HFFc6 (cell line): ENCODE data around the gene CELA2B. TPM values are rescaled to one million over a fixed set of nuclear protein-coding genes. Genes with fewer than 3 reads are reported as not detected.

Experiments
- DNase-seq: peaks from one replicate; pipeline ENCODE4 v3.0.0-alpha.2; 2018
- H3K27ac Mint-ChIP-seq: 2 replicates; pipeline ENCODE4 v1.8.0; 2020; ENCODE audit warnings: mild to moderate bottlenecking, mixed read lengths
- H3K27me3 Mint-ChIP-seq: 2 replicates; pipeline ENCODE4 v1.8.0; 2021; ENCODE audit warnings: mild to moderate bottlenecking, moderate library complexity, mixed read lengths; ENCODE audit not compliant: insufficient read depth
- H3K36me3 Mint-ChIP-seq: 2 replicates; pipeline ENCODE4 v1.8.0; 2021; ENCODE audit warnings: low read depth, mixed read lengths
- H3K4me1 Mint-ChIP-seq: 2 replicates; pipeline ENCODE4 v1.8.0; 2020; ENCODE audit warnings: low read depth, mixed read lengths
- H3K4me3 Mint-ChIP-seq: 2 replicates; pipeline ENCODE4 v1.8.0; 2020; ENCODE audit warnings: mild to moderate bottlenecking, moderate library complexity, mixed read lengths
- H3K9me3 Mint-ChIP-seq: 2 replicates; pipeline ENCODE4 v1.8.0; 2020; ENCODE audit warnings: mild to moderate bottlenecking, mixed read lengths
- total RNA-seq, 6 experiments: library from RNA; stranded (reverse); fragmentation: NEBNext Ultra II Directional; extraction: Animal tissue kit (Norgen Biotek cat#: 25700); gene quantifications; 2 replicates in 1 of 6; 3 replicates in 5 of 6; pipeline ENCODE4 v1.2.3, GENCODE V29; 2021
- TF ChIP-seq, protein P1 (sequence below): fragments of 200-600 bp; sonication (generic); IDR thresholded peaks from 2 replicates; pipeline ENCODE4 v1.5.0; 2021; ENCODE audit warnings: antibody characterized with exemption, mild to moderate bottlenecking

Gene CELA2B
- total RNA-seq, 6 experiments from 2014 or later: not detected

GRCh38 chr1:15531003-15531402 lies 55.1 kb downstream of the CELA2B start:
- H3K4me1 Mint-ChIP-seq: peaks cover 28% of the 10 kb centered on the region
- no peaks in the 10 kb centered on the region; the same call in 1 of the 2 replicates for H3K27me3 Mint-ChIP-seq
- TF ChIP-seq, protein P1, sequence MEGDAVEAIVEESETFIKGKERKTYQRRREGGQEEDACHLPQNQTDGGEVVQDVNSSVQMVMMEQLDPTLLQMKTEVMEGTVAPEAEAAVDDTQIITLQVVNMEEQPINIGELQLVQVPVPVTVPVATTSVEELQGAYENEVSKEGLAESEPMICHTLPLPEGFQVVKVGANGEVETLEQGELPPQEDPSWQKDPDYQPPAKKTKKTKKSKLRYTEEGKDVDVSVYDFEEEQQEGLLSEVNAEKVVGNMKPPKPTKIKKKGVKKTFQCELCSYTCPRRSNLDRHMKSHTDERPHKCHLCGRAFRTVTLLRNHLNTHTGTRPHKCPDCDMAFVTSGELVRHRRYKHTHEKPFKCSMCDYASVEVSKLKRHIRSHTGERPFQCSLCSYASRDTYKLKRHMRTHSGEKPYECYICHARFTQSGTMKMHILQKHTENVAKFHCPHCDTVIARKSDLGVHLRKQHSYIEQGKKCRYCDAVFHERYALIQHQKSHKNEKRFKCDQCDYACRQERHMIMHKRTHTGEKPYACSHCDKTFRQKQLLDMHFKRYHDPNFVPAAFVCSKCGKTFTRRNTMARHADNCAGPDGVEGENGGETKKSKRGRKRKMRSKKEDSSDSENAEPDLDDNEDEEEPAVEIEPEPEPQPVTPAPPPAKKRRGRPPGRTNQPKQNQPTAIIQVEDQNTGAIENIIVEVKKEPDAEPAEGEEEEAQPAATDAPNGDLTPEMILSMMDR: no peak
- no peak for DNase-seq
- no peaks in the 10 kb centered on the region for H3K36me3 Mint-ChIP-seq
- no peaks in the 10 kb centered on the region for H3K9me3 Mint-ChIP-seq
- no peak overlapping the region for H3K4me3 Mint-ChIP-seq
- no peak overlapping the region for H3K27ac Mint-ChIP-seq

DNA sequence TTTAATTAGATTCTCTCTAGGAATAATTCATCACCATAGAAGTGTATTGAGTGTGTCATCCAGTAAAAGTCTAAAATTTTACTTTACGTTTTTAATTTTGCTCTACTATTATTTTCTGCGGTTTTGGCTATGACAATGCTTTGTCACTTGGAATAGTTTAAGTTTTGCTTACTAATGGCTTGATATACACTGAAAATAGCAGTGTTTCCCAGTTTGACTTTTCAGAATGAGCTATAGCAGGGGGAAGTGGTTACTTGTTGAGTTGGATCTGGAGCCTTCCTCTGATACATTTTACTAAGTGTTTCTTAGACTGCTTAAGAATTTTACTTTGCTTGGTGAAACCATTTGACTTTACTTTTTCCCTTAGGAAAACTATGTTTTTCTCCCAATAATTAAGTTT lies 55.8 kb downstream of the CELA2B start:
- Mint-ChIP-seq H3K27ac (no peak overlapping the region), H3K27me3 (no peaks in the 10 kb centered on the region), H3K36me3 (peaks cover 6% of the 10 kb centered on the region; the same call in 1 of the 2 replicates), H3K4me3 (no peak overlapping the region), H3K9me3 (no peaks in the 10 kb centered on the region), H3K4me1 (peaks cover 22% of the 10 kb centered on the region)
- DNase-seq: no peak
- TF ChIP-seq, protein P1: no peak

GRCh38 chr1:15538771-15539170 lies 62.9 kb downstream of the CELA2B start:
- no peak for DNase-seq
- Mint-ChIP-seq H3K27ac (no peak overlapping the region), H3K36me3 (peaks cover 25% of the 10 kb centered on the region), H3K9me3 (no peaks in the 10 kb centered on the region), H3K4me3 (no peak overlapping the region), H3K4me1 (peaks cover 19% of the 10 kb centered on the region), H3K27me3 (no peaks in the 10 kb centered on the region)
- TF ChIP-seq, protein P1: no peak

DNA sequence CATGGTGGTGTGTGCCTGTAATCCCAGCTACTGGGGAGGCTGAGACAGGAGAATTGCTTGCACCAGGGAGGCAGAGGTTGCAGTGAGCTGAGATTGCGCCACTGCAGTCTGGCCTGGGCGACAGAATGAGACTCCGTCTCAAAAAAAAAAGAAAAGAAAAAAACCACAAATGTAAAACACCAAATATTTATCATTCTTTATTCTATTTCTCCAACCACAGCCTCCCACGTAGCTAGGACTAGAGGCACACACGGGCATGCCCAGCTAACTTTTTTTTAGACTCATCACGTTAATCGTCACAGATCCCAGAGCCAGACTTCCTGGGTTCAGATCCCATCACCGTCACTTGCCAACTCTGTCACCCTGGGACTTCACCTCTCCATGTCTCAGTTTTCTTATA lies 64.3 kb downstream of the CELA2B start:
- Mint-ChIP-seq H3K27ac (no peak overlapping the region; the same call in 1 of the 2 replicates), H3K27me3 (no peaks in the 10 kb centered on the region), H3K9me3 (no peaks in the 10 kb centered on the region), H3K4me1 (peaks cover 24% of the 10 kb centered on the region), H3K4me3 (no peak overlapping the region), H3K36me3 (peaks cover 25% of the 10 kb centered on the region)
- TF ChIP-seq, protein P1: no peak
- peak; percentile 4 for DNase-seq

Other genes starting within 250 kb of the CELA2B start
- gene FHAD1, start 228.9 kb upstream of the CELA2B start, total RNA-seq: under 1 TPM in 2 of 6 experiments, not detected in 4; 0.16 to 0.25 TPM
- gene EFHD2, start 66.2 kb upstream of the CELA2B start, total RNA-seq: 10 to 100 TPM; 41.2 to 67.2 (median 65.3) TPM
- gene CTRC, start 37.7 kb upstream of the CELA2B start, total RNA-seq: not detected
- gene CELA2A, start 19.4 kb upstream of the CELA2B start, total RNA-seq: not detected
- 1 to 10 TPM; 7.2 to 8.9 (median 7.8) TPM for gene CASP9, start 48.1 kb downstream of the CELA2B start, total RNA-seq
- 10 to 100 TPM; 21.5 to 26.5 (median 22.8) TPM for gene DNAJC16, start 50.7 kb downstream of the CELA2B start, total RNA-seq
- under 1 TPM in 3 of 6 experiments, not detected in 3; 0.07 to 0.14 (median 0.09) TPM for gene AGMAT, start 108.9 kb downstream of the CELA2B start, total RNA-seq
- 10 to 100 TPM; 11.6 to 15.3 (median 13.3) TPM for gene DDI2, start 141.4 kb downstream of the CELA2B start, total RNA-seq
- 10 to 100 TPM; 61.5 to 70.5 (median 66.0) TPM for gene PLEKHM2, start 208.2 kb downstream of the CELA2B start, total RNA-seq